ENCODE data around the gene MALT1. TPM values are rescaled to one million over a fixed set of nuclear protein-coding genes. Genes with fewer than 3 reads are reported as not detected.

The MALT1 gene
- total and polyA plus RNA-seq, 3 donors from 2014 or later, result 25.4 to 36.6 (median 30.3) TPM

- Histone ChIP-seq H3K27ac (no peak overlapping the region), H3K36me3 (ENCODE audit: low read depth, missing control alignments) (no peaks in the 10 kb centered on the region), H3K27me3 (no peaks in the 10 kb centered on the region), H3K9me3 (no peaks in the 10 kb centered on the region), H3K4me3 (no peak overlapping the region), H3K4me1 (no peaks in the 10 kb centered on the region)
- TF ChIP-seq POLR2A (IDR thresholded peaks at IDR 0.05) (no peak), CTCF (IDR thresholded peaks at IDR 0.05) (no peak)
- 82 to 88% methylated on average over 5 of the region's 5 CpGs for WGBS, 2 donors
- no peak for DNase-seq
- intact Hi-C loops (cut with DNase I; ENCODE audit: low total_unique reads), result no loop called here
Measured at GRCh38 chr18:58631301-58631700, 40.0 kb upstream of the MALT1 start.

- intact Hi-C loops (cut with DNase I; ENCODE audit: low total_unique reads), result no loop called here
- H3K36me3 ChIP-seq (ENCODE audit: low read depth, missing control alignments), result no peaks in the 10 kb centered on the region
- H3K4me3 ChIP-seq, result no peak overlapping the region
- H3K4me1 ChIP-seq, result no peaks in the 10 kb centered on the region
- TF ChIP-seq CTCF (IDR thresholded peaks at IDR 0.05) (no peak), POLR2A (IDR thresholded peaks at IDR 0.05) (no peak)
- no peaks in the 10 kb centered on the region for H3K27me3 ChIP-seq
- WGBS, 2 donors, result 69 to 91% methylated on average over 5 of the region's 5 CpGs
- no peak overlapping the region for H3K27ac ChIP-seq
- no peak for DNase-seq
- H3K9me3 ChIP-seq, result no peaks in the 10 kb centered on the region
Measured at GRCh38 chr18:58632552-58632951, 38.7 kb upstream of the MALT1 start.

GRCh38 chr18:58633874-58634273 is 37.4 kb upstream of the MALT1 start:
- TF ChIP-seq CTCF (IDR thresholded peaks at IDR 0.05), result no peak
- TF ChIP-seq POLR2A (IDR thresholded peaks at IDR 0.05), result no peak

GRCh38 chr18:58635891-58636290 is 35.4 kb upstream of the MALT1 start:
- 71 to 74% methylated on average over 3 to 4 of the region's 4 CpGs for WGBS, 2 donors
- Histone ChIP-seq H3K27ac (no peak overlapping the region), H3K9me3 (no peaks in the 10 kb centered on the region), H3K4me1 (no peaks in the 10 kb centered on the region), H3K27me3 (no peaks in the 10 kb centered on the region), H3K4me3 (no peak overlapping the region), H3K36me3 (ENCODE audit: low read depth, missing control alignments) (no peaks in the 10 kb centered on the region)
- intact Hi-C loops (cut with DNase I; ENCODE audit: low total_unique reads), result no loop called here
- no peak for DNase-seq
- TF ChIP-seq CTCF (IDR thresholded peaks at IDR 0.05) (no peak), POLR2A (IDR thresholded peaks at IDR 0.05) (no peak)

More at GRCh38 chr18:58633874-58634273, 37.4 kb upstream of the MALT1 start:
- Histone ChIP-seq H3K27ac (no peak overlapping the region), H3K4me1 (no peaks in the 10 kb centered on the region), H3K27me3 (no peaks in the 10 kb centered on the region), H3K4me3 (no peak overlapping the region), H3K36me3 (ENCODE audit: low read depth, missing control alignments) (no peaks in the 10 kb centered on the region), H3K9me3 (no peaks in the 10 kb centered on the region)
- no peak for DNase-seq
- intact Hi-C loops (cut with DNase I; ENCODE audit: low total_unique reads), result no loop called here

GRCh38 chr18:58637197-58637596 is 34.1 kb upstream of the MALT1 start:
- H3K27ac ChIP-seq, result no peak overlapping the region
- no peaks in the 10 kb centered on the region for H3K9me3 ChIP-seq
- no peak overlapping the region for H3K4me3 ChIP-seq
- TF ChIP-seq POLR2A (IDR thresholded peaks at IDR 0.05) (no peak), CTCF (IDR thresholded peaks at IDR 0.05) (no peak)
- 93 to 94% methylated on average over 6 of the region's 6 CpGs for WGBS, 2 donors
- no peak for DNase-seq
- intact Hi-C loops (cut with DNase I; ENCODE audit: low total_unique reads), result no loop called here
- no peaks in the 10 kb centered on the region for H3K36me3 ChIP-seq (ENCODE audit: low read depth, missing control alignments)
- H3K4me1 ChIP-seq, result no peaks in the 10 kb centered on the region
- no peaks in the 10 kb centered on the region for H3K27me3 ChIP-seq
